ENCODE data around the gene SLCO1A2. TPM values are rescaled to one million over a fixed set of nuclear protein-coding genes. Genes with fewer than 3 reads are reported as not detected.

Gene SLCO1A2
- total and polyA plus RNA-seq, 8 donors = 0.03 to 0.51 (median 0.24) TPM; not detected in 1

GRCh38 chr12:21330682-21331253 lies 3.9 kb downstream of the SLCO1A2 start:
- Histone ChIP-seq H3K4me1 (no peaks in the 10 kb centered on the region), H3K27ac (no peak overlapping the region), H3K4me3 (no peak overlapping the region), H3K27me3 (no peaks in the 10 kb centered on the region), H3K36me3 (no peaks in the 10 kb centered on the region), H3K9me3 (peaks cover 0 to 58% of the 10 kb centered on the region in 2 donors)
- no peak for DNase-seq
- no peak for TF ChIP-seq CTCF (IDR thresholded peaks at IDR 0.05)
- no peak for ATAC-seq
- intact Hi-C loops (cut with DNase I) = no loop called here

- Histone ChIP-seq H3K27ac (no peak overlapping the region), H3K4me3 (no peak overlapping the region), H3K4me1 (no peaks in the 10 kb centered on the region), H3K27me3 (no peaks in the 10 kb centered on the region), H3K36me3 (no peaks in the 10 kb centered on the region), H3K9me3 (peaks cover 0 to 60% of the 10 kb centered on the region in 2 donors)
- intact Hi-C loops (cut with DNase I) = no loop called here
- no peak for DNase-seq
- TF ChIP-seq CTCF (IDR thresholded peaks at IDR 0.05) = no peak
- no peak for ATAC-seq
Measured at GRCh38 chr12:21328578-21328977, 6.1 kb downstream of the SLCO1A2 start.

- no peak for TF ChIP-seq CTCF (IDR thresholded peaks at IDR 0.05)
- H3K9me3 ChIP-seq = peaks cover 0 to 34% of the 10 kb centered on the region in 2 donors
- no peaks in the 10 kb centered on the region for H3K36me3 ChIP-seq
- ATAC-seq (no peak), DNase-seq (no peak)
- H3K27ac ChIP-seq = no peak overlapping the region
- no peaks in the 10 kb centered on the region for H3K27me3 ChIP-seq
- no peak overlapping the region for H3K4me3 ChIP-seq
- intact Hi-C loops (cut with DNase I) = no loop called here
- H3K4me1 ChIP-seq = no peaks in the 10 kb centered on the region
Measured at GRCh38 chr12:21324551-21324950, 10.2 kb downstream of the SLCO1A2 start.

- Histone ChIP-seq H3K4me3 (no peak overlapping the region), H3K36me3 (no peaks in the 10 kb centered on the region), H3K4me1 (no peaks in the 10 kb centered on the region), H3K27me3 (no peaks in the 10 kb centered on the region), H3K27ac (no peak overlapping the region), H3K9me3 (peaks cover 0 to 31% of the 10 kb centered on the region in 2 donors)
- ATAC-seq (no peak), DNase-seq (no peak)
- intact Hi-C loops (cut with DNase I) = no loop called here
- TF ChIP-seq CTCF (IDR thresholded peaks at IDR 0.05) = no peak
Measured at GRCh38 chr12:21323736-21324135, 11.0 kb downstream of the SLCO1A2 start.

- TF ChIP-seq CTCF (IDR thresholded peaks at IDR 0.05) = no peak
- intact Hi-C loops (cut with DNase I) = no loop called here
Measured at GRCh38 chr12:21308785-21309184, 25.9 kb downstream of the SLCO1A2 start.

More at GRCh38 chr12:21308785-21309184, 25.9 kb downstream of the SLCO1A2 start:
- Histone ChIP-seq H3K27ac (no peak overlapping the region), H3K36me3 (no peaks in the 10 kb centered on the region), H3K4me1 (no peaks in the 10 kb centered on the region), H3K4me3 (no peak overlapping the region), H3K27me3 (no peaks in the 10 kb centered on the region), H3K9me3 (no peaks in the 10 kb centered on the region)
- ATAC-seq = no peak
- no peak for DNase-seq
